Hepatocyte (in vitro differentiated cells): ENCODE measurements around the gene LSAMP. TPM values are rescaled to one million over a fixed set of nuclear protein-coding genes. Genes with fewer than 3 reads are reported as not detected.

ENCODE experiments used
- DNase-seq: peaks from one replicate; pipeline ENCODE4 v3.0.0-alpha.2; 2016; ENCODE audit warnings: low spot score
- H2AFZ ChIP-seq: fragments of 200-600 bp; sonication (generic); 2 replicates; pipeline ENCODE4 v1.6.0; 2016; ENCODE audit warnings: antibody characterized with exemption, mild to moderate bottlenecking
- H3K27ac ChIP-seq: fragments of 200-600 bp; sonication (generic); 2 replicates; pipeline ENCODE4 v1.5.1; 2016; ENCODE audit warnings: mild to moderate bottlenecking
- H3K27me3 ChIP-seq: fragments of 200-600 bp; sonication (generic); 2 replicates; pipeline ENCODE4 v1.6.1; 2016
- H3K36me3 ChIP-seq: fragments of 200-600 bp; sonication (generic); replicated peaks from 2 replicates; pipeline ENCODE4 v1.5.1; 2016; ENCODE audit warnings: low read depth; ENCODE audit not compliant: insufficient read depth
- H3K4me1 ChIP-seq: fragments of 200-600 bp; sonication (generic); 2 replicates; pipeline ENCODE4 v1.5.1; 2016; ENCODE audit warnings: mild to moderate bottlenecking, moderate library complexity; ENCODE audit not compliant: insufficient read depth
- H3K4me2 ChIP-seq: fragments of 200-600 bp; sonication (generic); 2 replicates; pipeline ENCODE4 v1.6.0; 2016
- H3K4me3 ChIP-seq: fragments of 200-600 bp; sonication (generic); 2 replicates; pipeline ENCODE4 v1.5.1; 2016; ENCODE audit warnings: mild to moderate bottlenecking
- H3K79me2 ChIP-seq: fragments of 200-600 bp; sonication (generic); 2 replicates; pipeline ENCODE4 v1.6.0; 2017; ENCODE audit warnings: mild to moderate bottlenecking
- H3K9me2 ChIP-seq: fragments of 200-600 bp; sonication (generic); replicated peaks from 2 replicates; pipeline ENCODE4 v1.6.0; 2017; ENCODE audit warnings: mild to moderate bottlenecking; ENCODE audit not compliant: insufficient read depth
- H3K9me3 ChIP-seq: fragments of 200-600 bp; sonication (generic); 2 replicates; pipeline ENCODE4 v1.5.1; 2016; ENCODE audit warnings: low read depth, mild to moderate bottlenecking
- H4K20me1 ChIP-seq: fragments of 200-600 bp; sonication (generic); 2 replicates; pipeline ENCODE4 v1.6.0; 2016; ENCODE audit warnings: mild to moderate bottlenecking; ENCODE audit not compliant: insufficient read depth, poor library complexity, severe bottlenecking
- EZH2 ChIP-seq: fragments of 200-600 bp; sonication (generic); IDR thresholded peaks from 2 replicates; pipeline ENCODE4 v1.6.1; 2016; ENCODE audit warnings: antibody characterized with exemption, mild to moderate bottlenecking, borderline replicate concordance
- EZH2phosphoT487 ChIP-seq: fragments of 200-600 bp; sonication (generic); IDR thresholded peaks from one replicate; pipeline ENCODE4 v1.6.1; 2018; ENCODE audit warnings: antibody characterized with exemption, mild to moderate bottlenecking, low read depth, moderate library complexity; ENCODE audit not compliant: unreplicated experiment, severe bottlenecking
- WGBS: methylation state at CpG from one replicate; pipeline ENCODE4 v1.1.6; 2016; ENCODE audit warnings: low lambda C conversion rate; ENCODE audit errors: missing lambda C conversion rate; 5-methylcytosine and 5-hydroxymethylcytosine counted together
- polyA plus RNA-seq: library from polyadenylated mRNA; unstranded; fragments of >200 nt; fragmentation: Nextera tagmentation; extraction: Ambion mirVana; gene quantifications from 2 replicates; pipeline ENCODE4 v1.2.1, GENCODE V29; 2016
- total RNA-seq: library from RNA; depleted of rRNA; stranded (reverse); fragments of >200 nt; gene quantifications from 2 replicates; pipeline ENCODE4 v1.2.3, GENCODE V29; 2014
- TF ChIP-seq, protein P1 (sequence below): fragments of 200-600 bp; sonication (generic); IDR thresholded peaks from 2 replicates; pipeline ENCODE4 v1.5.1; 2016; ENCODE audit warnings: antibody characterized with exemption, mild to moderate bottlenecking; ENCODE audit not compliant: poor library complexity

Gene LSAMP
- total and polyA plus RNA-seq, 2 experiments from 2014 or later: 15.1 to 22.3 TPM

DNA sequence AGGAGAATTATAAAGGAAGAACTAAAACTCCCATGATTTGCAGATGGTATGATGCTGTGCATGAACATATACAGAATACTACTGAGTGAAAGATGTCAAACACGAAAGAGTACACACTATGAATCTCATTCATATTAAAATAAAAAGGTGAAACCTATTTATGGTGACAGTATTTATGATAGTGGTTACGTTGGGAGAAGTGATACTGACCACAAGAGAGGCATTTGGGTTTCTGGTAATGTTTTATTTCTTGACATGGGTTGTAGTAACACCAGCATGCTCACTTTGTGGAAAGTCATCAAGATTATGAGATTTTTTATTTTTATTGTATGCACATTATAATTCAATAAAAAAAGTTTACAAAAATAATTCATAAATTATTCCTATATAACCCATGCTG lies 498.0 kb downstream of the LSAMP start:
- TF ChIP-seq EZH2phosphoT487 (no peak), EZH2 (no peak)
- TF ChIP-seq, protein P1, sequence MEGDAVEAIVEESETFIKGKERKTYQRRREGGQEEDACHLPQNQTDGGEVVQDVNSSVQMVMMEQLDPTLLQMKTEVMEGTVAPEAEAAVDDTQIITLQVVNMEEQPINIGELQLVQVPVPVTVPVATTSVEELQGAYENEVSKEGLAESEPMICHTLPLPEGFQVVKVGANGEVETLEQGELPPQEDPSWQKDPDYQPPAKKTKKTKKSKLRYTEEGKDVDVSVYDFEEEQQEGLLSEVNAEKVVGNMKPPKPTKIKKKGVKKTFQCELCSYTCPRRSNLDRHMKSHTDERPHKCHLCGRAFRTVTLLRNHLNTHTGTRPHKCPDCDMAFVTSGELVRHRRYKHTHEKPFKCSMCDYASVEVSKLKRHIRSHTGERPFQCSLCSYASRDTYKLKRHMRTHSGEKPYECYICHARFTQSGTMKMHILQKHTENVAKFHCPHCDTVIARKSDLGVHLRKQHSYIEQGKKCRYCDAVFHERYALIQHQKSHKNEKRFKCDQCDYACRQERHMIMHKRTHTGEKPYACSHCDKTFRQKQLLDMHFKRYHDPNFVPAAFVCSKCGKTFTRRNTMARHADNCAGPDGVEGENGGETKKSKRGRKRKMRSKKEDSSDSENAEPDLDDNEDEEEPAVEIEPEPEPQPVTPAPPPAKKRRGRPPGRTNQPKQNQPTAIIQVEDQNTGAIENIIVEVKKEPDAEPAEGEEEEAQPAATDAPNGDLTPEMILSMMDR: no peak
- H3K4me2 ChIP-seq: no peak overlapping the region
- no peaks in the 10 kb centered on the region for H3K36me3 ChIP-seq
- H3K9me2 ChIP-seq: no peaks in the 10 kb centered on the region
- H4K20me1 ChIP-seq: no peaks in the 10 kb centered on the region
- no peaks in the 10 kb centered on the region for H3K9me3 ChIP-seq
- no peak overlapping the region for H2AFZ ChIP-seq
- H3K4me3 ChIP-seq: no peak overlapping the region
- no peak overlapping the region for H3K27ac ChIP-seq
- no peaks in the 10 kb centered on the region for H3K4me1 ChIP-seq
- H3K79me2 ChIP-seq: no peaks in the 10 kb centered on the region
- no peak for DNase-seq
- WGBS: 86% methylated on average over 2 of the region's 2 CpGs
- no peaks in the 10 kb centered on the region for H3K27me3 ChIP-seq

- no peak for DNase-seq
- no peak for TF ChIP-seq EZH2phosphoT487
- TF ChIP-seq, protein P1: no peak
- TF ChIP-seq EZH2: no peak
- H3K4me2 ChIP-seq: no peak overlapping the region
- no peak overlapping the region for H2AFZ ChIP-seq
- H3K9me3 ChIP-seq: no peaks in the 10 kb centered on the region
- no peaks in the 10 kb centered on the region for H3K79me2 ChIP-seq
- H3K36me3 ChIP-seq: no peaks in the 10 kb centered on the region
- H3K4me1 ChIP-seq: no peaks in the 10 kb centered on the region
- H3K27ac ChIP-seq: no peak overlapping the region
- no peaks in the 10 kb centered on the region for H3K9me2 ChIP-seq
- WGBS: 87% methylated on average over 3 of the region's 3 CpGs
- H3K4me3 ChIP-seq: no peak overlapping the region
- H4K20me1 ChIP-seq: no peaks in the 10 kb centered on the region
- H3K27me3 ChIP-seq: no peaks in the 10 kb centered on the region
Observed at GRCh38 chr3:115943579-115943978, 501.7 kb downstream of the LSAMP start.

DNA sequence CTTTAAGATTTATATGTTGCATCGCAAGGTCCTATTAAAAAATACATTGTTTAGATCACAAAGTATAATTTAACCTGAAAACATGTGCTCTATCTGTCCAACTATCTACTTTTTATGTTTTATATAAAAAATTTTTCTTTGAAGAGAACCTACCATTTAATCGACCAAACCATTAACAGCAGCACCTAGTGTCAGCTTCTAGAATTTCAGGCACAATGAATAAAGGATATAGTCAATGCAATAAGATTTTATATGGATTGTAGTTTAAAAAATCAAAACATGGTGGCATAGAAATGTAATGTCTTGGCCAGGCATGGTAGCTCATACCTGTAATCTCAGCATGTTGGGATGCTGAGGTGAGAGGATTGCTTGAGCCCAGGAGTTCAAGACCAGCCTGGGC lies 508.2 kb downstream of the LSAMP start:
- DNase-seq: no peak
- 88% methylated on average over 2 of the region's 2 CpGs for WGBS
- no peaks in the 10 kb centered on the region for H3K4me1 ChIP-seq
- no peak overlapping the region for H2AFZ ChIP-seq
- H3K36me3 ChIP-seq: no peaks in the 10 kb centered on the region
- no peak overlapping the region for H3K4me3 ChIP-seq
- H3K27me3 ChIP-seq: no peaks in the 10 kb centered on the region
- TF ChIP-seq EZH2phosphoT487 (no peak), EZH2 (no peak)
- TF ChIP-seq, protein P1: no peak
- H4K20me1 ChIP-seq: no peaks in the 10 kb centered on the region
- no peaks in the 10 kb centered on the region for H3K79me2 ChIP-seq
- no peak overlapping the region for H3K4me2 ChIP-seq
- H3K9me3 ChIP-seq: no peaks in the 10 kb centered on the region
- no peaks in the 10 kb centered on the region for H3K9me2 ChIP-seq
- H3K27ac ChIP-seq: no peak overlapping the region

DNA sequence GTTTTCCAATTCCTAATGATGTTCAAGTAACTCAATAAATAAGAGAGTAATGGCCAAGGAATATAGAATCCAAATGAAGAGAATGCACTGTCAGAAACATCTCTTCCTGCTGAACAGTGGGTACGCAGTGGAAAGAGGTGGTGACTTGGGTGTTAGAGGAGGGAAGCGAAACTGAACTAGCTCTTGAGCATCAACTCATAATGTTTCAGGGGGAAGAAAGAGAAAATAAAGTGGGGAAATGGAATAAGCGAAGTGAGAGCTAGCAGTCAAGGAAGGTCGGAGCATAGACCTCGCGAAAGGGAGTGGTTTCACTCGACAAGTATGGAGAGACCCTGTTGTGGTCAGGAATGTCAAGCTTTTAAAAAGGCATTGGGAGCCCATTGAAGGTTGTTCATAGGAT lies 512.5 kb downstream of the LSAMP start:
- Histone ChIP-seq H3K9me2 (no peaks in the 10 kb centered on the region), H3K79me2 (no peaks in the 10 kb centered on the region), H3K36me3 (no peaks in the 10 kb centered on the region), H3K27me3 (no peaks in the 10 kb centered on the region), H3K9me3 (no peaks in the 10 kb centered on the region), H4K20me1 (no peaks in the 10 kb centered on the region), H2AFZ (no peak overlapping the region), H3K4me3 (no peak overlapping the region), H3K4me2 (no peak overlapping the region), H3K27ac (no peak overlapping the region), H3K4me1 (no peaks in the 10 kb centered on the region)
- DNase-seq: no peak
- TF ChIP-seq EZH2phosphoT487: no peak
- no peak for TF ChIP-seq EZH2
- TF ChIP-seq, protein P1: no peak
- 94% methylated on average over 7 of the region's 7 CpGs for WGBS
